Measurements from ENCODE around the gene USPL1.
A peak's percentile ranks its signal among the peaks of the same experiment; 100 is the strongest.

Gene USPL1

DNA sequence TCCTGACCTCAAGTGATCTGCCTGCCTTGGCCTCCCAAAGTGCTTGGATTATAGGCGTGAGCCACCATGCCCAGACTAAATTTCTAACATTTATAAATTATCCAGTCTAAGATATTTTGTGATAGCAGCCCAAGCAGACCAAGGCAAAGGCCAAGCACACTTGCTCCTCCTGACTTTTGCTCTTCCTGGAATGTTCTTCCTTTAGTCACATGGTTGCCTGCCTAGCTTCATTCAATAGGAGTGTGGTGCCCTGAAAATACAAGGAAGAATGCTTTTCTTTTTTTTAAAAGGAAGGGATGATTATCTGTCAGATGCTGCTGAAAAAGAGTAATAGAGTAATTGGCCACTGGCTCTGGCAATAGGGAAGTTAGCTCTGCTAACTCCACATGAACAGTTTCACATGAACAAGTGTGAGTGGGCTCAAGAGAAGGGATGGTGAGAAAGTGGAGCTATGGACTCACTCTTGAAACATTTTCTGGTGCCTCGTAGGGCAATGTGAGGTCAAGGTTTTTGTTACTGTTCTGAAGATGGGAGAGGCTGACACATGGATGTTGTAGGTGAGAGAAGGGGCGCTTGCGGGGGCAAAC, 47.1 kb downstream of the USPL1 start:
- TF ChIP-seq ZNF274 (IDR thresholded peaks at IDR 0.05; ENCODE audit: low read depth, low read length), result no peak
- no peak overlapping the region for H3K4me3 ChIP-seq (ENCODE audit: low read length)

DNA sequence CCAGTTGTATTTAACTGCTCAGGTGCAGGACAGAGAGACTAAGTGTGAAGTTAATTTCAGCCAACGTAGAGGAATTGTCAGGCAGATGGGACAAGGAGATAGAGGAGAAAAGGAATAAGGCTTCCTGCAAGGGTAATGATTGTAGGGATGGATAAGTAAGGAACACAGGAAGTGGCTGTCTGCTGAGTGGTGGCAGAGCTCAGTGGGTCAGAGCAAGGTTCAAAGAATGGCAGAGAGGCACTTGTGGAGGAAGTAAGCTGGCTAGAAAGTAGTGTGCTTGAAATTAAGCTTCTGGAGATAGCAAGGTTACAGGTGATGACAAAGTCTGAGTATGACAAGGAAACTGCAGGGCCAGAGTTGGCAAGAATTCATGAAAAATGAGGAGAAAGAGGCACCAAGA, 47.9 kb downstream of the USPL1 start:
- no peak for TF ChIP-seq ZNF274 (IDR thresholded peaks at IDR 0.05; ENCODE audit: low read depth, low read length)
- no peak overlapping the region for H3K4me3 ChIP-seq (ENCODE audit: low read length)

DNA sequence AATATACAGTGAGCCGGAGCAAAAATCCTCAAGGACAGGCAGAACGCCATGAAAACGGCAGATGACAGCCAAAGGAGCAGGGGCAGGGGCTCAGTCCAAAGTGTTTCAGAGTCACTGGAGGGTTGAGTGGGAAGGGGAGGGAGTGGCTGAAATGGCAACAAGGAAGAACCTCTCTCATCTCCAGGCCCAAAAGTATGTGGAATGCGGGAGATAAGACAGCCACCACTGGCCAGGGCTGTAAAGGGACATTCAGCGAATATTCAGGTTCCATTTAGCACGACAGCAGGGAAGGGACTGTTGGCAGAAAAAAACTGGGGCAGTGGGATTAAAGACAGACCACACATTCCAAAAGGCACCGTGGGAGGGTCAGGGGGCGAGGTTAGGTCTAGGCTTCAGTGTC, 48.4 kb downstream of the USPL1 start:
- TF ChIP-seq ZNF274 (IDR thresholded peaks at IDR 0.05; ENCODE audit: low read depth, low read length), result no peak
- no peak overlapping the region for H3K4me3 ChIP-seq (ENCODE audit: low read length)

- H3K4me3 ChIP-seq (ENCODE audit: low read length), result no peak overlapping the region
- TF ChIP-seq ZNF274 (IDR thresholded peaks at IDR 0.05; ENCODE audit: low read depth, low read length), result no peak
These were observed 49.3 kb downstream of the USPL1 start for GRCh38 chr13:30667014-30667413.

- no peak overlapping the region for H3K4me3 ChIP-seq (ENCODE audit: low read length)
- no peak for TF ChIP-seq ZNF274 (IDR thresholded peaks at IDR 0.05; ENCODE audit: low read depth, low read length)
These were observed 50.6 kb downstream of the USPL1 start for GRCh38 chr13:30668312-30668711.

GRCh38 chr13:30671271-30671815, 53.6 kb downstream of the USPL1 start:
- no peak for TF ChIP-seq ZNF274 (IDR thresholded peaks at IDR 0.05; ENCODE audit: low read depth, low read length)
- H3K4me3 ChIP-seq (ENCODE audit: low read length), result no peak overlapping the region

DNA sequence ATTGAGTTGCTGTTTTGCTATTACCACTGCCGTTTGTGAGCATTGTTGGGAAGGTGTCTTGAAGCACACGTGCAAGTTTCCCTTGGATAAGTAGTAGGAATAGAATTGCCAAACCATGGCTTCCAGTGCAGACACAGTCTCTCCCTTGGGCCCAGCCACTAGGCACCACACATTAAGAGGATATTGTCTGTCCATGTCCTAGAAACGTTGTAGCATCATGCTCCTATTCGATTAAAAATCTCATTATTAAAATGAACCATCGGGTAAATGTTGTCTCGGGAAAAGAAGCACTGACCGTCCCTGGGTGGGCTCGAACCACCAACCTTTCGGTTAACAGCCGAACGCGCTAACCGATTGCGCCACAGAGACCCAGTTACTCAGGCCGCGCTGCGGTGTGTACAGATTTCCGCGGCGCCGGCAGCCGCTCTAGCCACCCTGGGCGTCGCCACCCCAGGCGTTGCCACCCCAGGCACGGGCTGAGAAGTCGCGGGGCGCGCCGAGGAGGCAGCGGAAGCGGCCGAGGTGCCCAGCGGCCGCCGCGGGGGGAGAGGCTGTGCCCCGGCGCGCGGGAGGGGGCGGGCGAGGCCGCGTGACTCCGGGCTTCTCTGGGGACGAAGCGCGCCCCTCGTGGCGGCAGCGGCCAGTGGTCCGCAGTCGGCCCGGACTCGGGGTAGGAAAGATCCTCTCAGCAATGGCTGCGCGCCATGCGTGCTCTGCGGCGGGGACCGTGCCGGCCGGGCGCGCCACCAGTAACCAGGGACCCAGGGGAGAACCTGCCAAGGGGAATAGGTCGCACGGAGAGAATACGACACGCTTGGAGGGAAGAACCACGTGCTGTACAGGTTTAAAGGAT, 56.2 kb downstream of the USPL1 start:
- peak overlapping the region; percentile 60 for H3K4me3 ChIP-seq (ENCODE audit: low read length)
- TF ChIP-seq ZNF274 (IDR thresholded peaks at IDR 0.05; ENCODE audit: low read depth, low read length), result no peak

GRCh38 chr13:30675717-30676116, 58.0 kb downstream of the USPL1 start:
- no peak overlapping the region for H3K4me3 ChIP-seq (ENCODE audit: low read length)
- no peak for TF ChIP-seq ZNF274 (IDR thresholded peaks at IDR 0.05; ENCODE audit: low read depth, low read length)

- no peak for TF ChIP-seq ZNF274 (IDR thresholded peaks at IDR 0.05; ENCODE audit: low read depth, low read length)
- no peak overlapping the region for H3K4me3 ChIP-seq (ENCODE audit: low read length)
These were observed 59.0 kb downstream of the USPL1 start for GRCh38 chr13:30676672-30677071.

DNA sequence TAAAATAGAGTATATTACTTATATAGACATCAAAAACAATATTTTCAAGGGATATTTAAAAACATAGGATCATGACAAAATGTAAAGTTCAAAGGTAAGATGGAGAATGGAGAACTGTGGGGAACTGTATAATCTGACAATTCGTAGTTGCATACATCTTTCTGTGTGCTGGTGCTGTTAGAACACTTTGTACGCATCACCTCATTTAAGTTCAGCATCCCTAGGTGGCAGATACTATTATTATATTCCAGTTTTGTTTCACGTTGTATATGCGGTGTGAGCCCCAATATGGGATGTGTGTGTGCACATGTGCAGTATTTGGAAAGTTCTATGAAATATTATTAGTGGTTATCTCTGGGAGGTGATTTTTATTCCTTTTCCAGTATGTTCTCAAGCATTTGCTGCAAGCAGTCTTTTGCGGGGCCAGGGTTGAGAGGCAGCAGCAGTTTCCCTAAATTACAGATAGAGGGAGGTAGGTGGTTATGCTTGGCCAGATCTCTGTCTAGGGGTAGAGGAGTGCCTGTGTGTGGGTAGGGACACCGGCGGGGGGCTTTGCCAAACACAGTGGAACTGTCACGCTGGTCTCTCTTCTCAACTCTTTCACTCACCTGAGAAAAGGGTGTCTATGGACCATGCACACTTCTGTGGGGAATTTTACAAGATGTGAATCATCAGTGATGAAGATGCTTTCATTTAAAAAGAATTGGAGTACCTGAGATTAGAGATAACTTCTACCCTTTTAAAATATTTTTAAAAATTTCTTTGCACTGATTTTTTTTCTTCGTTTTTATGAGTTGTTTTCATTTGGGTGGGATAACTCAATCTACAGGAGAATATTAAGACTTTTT, 62.0 kb downstream of the USPL1 start:
- no peak for TF ChIP-seq ZNF274 (IDR thresholded peaks at IDR 0.05; ENCODE audit: low read depth, low read length)

GRCh38 chr13:30681843-30682242, 64.1 kb downstream of the USPL1 start:
- TF ChIP-seq ZNF274 (IDR thresholded peaks at IDR 0.05; ENCODE audit: low read depth, low read length), result no peak
- no peak overlapping the region for H3K4me3 ChIP-seq (ENCODE audit: low read length)

More for the DNA sequence above, 62.0 kb downstream of the USPL1 start:
- no peak overlapping the region for H3K4me3 ChIP-seq (ENCODE audit: low read length)

- no peak for TF ChIP-seq ZNF274 (IDR thresholded peaks at IDR 0.05; ENCODE audit: low read depth, low read length)
- no peak overlapping the region for H3K4me3 ChIP-seq (ENCODE audit: low read length)
These were observed 67.7 kb downstream of the USPL1 start for GRCh38 chr13:30685320-30685859.

GRCh38 chr13:30685987-30686386, 68.3 kb downstream of the USPL1 start:
- no peak overlapping the region for H3K4me3 ChIP-seq (ENCODE audit: low read length)
- no peak for TF ChIP-seq ZNF274 (IDR thresholded peaks at IDR 0.05; ENCODE audit: low read depth, low read length)

DNA sequence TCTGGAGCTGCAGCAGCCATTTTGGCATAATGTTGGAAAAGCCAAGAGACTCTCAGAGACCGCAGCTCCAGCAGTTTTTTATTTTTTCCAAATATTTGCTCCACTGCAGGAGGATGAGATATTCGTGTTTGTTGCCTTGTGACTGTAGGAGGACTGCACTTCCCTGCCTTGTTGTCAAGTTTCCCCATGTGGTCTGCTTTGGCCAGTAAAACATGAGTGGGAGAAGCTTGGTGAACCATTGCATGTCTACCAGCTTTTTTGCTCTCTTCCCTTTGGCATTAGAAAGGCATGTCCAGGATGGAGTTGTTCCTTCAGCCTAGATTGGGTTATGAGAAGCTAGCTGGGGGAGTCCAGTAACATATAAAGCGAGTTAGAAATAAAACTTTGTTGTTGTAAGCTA, 69.9 kb downstream of the USPL1 start:
- TF ChIP-seq ZNF274 (IDR thresholded peaks at IDR 0.05; ENCODE audit: low read depth, low read length), result no peak
- H3K4me3 ChIP-seq (ENCODE audit: low read length), result no peak overlapping the region
